Choroid plexus epithelial cell (primary cell): ENCODE measurements around the gene IFI30.
"Not testable (repeated sequence)": the region's sequence is repeated elsewhere in the genome, so short reads cannot be mapped to it uniquely, and the experiment has no call there.

Experiments
- DNase-seq: peaks from one replicate; pipeline ENCODE4 v3.0.0-alpha.2; 2010; ENCODE audit warnings: low read depth
- H3K4me3 ChIP-seq: 2 replicates; pipeline ENCODE4 v1.5.1; 2011; ENCODE audit warnings: low read depth, mild to moderate bottlenecking, control low read depth, low read length, moderate library complexity
- CTCF ChIP-seq: conservative IDR thresholded peaks from 2 replicates; pipeline ENCODE4 v1.5.1; 2011; ENCODE audit warnings: low read depth, mild to moderate bottlenecking, control low read depth, inconsistent platforms, low read length, moderate library complexity

Gene IFI30

GRCh38 chr19:18157465-18158063, 16.0 kb upstream of the IFI30 start:
- TF ChIP-seq CTCF, result no peak
- no peak for DNase-seq
- no peak overlapping the region for H3K4me3 ChIP-seq

- TF ChIP-seq CTCF, result no peak
- DNase-seq, result no peak
- H3K4me3 ChIP-seq, result no peak overlapping the region
Measured at GRCh38 chr19:18158467-18158866, 15.1 kb upstream of the IFI30 start.

GRCh38 chr19:18159059-18159616, 14.5 kb upstream of the IFI30 start:
- not testable (repeated sequence) for DNase-seq, H3K4me3 ChIP-seq

GRCh38 chr19:18159810-18160209, 13.8 kb upstream of the IFI30 start:
- TF ChIP-seq CTCF, result no peak

GRCh38 chr19:18160493-18160970, 13.1 kb upstream of the IFI30 start:
- no peak for DNase-seq
- no peak overlapping the region for H3K4me3 ChIP-seq
- TF ChIP-seq CTCF, result no peak

More at GRCh38 chr19:18159810-18160209, 13.8 kb upstream of the IFI30 start:
- H3K4me3 ChIP-seq, result no peak overlapping the region
- DNase-seq, result no peak

- peak overlapping the region; percentile 43 for H3K4me3 ChIP-seq
- TF ChIP-seq CTCF, result peak; percentile 40
- peak; percentile 53 for DNase-seq
Measured at GRCh38 chr19:18160971-18161635, 12.5 kb upstream of the IFI30 start.

GRCh38 chr19:18161636-18162002, 12.0 kb upstream of the IFI30 start:
- TF ChIP-seq CTCF, result no peak
- DNase-seq, result no peak
- H3K4me3 ChIP-seq, result peak overlapping the region; percentile 43
